NCI-H226 (cell line): ENCODE results near the gene CAST.
"Not testable (repeated sequence)": the region's sequence is repeated elsewhere in the genome, so short reads cannot be mapped to it uniquely, and the experiment has no call there.

Source experiments
- DNase-seq: peaks from one replicate; pipeline ENCODE4 v3.0.0-alpha.2; 2015

CAST gene

GRCh38 chr5:96785326-96786109 is 123.3 kb downstream of the CAST start:
- no peak for DNase-seq

- peak; percentile 89 for DNase-seq
Measured at GRCh38 chr5:96788112-96788749, 126.1 kb downstream of the CAST start.

- peak; percentile 10 for DNase-seq
Measured at GRCh38 chr5:96789794-96790330, 127.7 kb downstream of the CAST start.

GRCh38 chr5:96790961-96791504 is 128.9 kb downstream of the CAST start:
- DNase-seq, result peak; percentile 20

- DNase-seq, result no peak
Measured at GRCh38 chr5:96794757-96795156, 132.6 kb downstream of the CAST start.

GRCh38 chr5:96795626-96796025 is 133.4 kb downstream of the CAST start:
- no peak for DNase-seq

GRCh38 chr5:96796434-96796833 is 134.3 kb downstream of the CAST start:
- no peak for DNase-seq

GRCh38 chr5:96801718-96802117 is 139.5 kb downstream of the CAST start:
- DNase-seq, result not testable (repeated sequence)

GRCh38 chr5:96807075-96807654 is 145.0 kb downstream of the CAST start:
- DNase-seq, result peak; percentile 64

- no peak for DNase-seq
Measured at GRCh38 chr5:96808541-96808828, 146.3 kb downstream of the CAST start.

- no peak for DNase-seq
Measured at GRCh38 chr5:96808868-96809558, 146.8 kb downstream of the CAST start.

- DNase-seq, result no peak
Measured at GRCh38 chr5:96809921-96810320, 147.7 kb downstream of the CAST start.

GRCh38 chr5:96812851-96813250 is 150.7 kb downstream of the CAST start:
- no peak for DNase-seq

GRCh38 chr5:96814041-96814440 is 151.9 kb downstream of the CAST start:
- DNase-seq, result no peak

GRCh38 chr5:96816411-96816939 is 154.3 kb downstream of the CAST start:
- DNase-seq, result no peak

- DNase-seq, result no peak
Measured at GRCh38 chr5:96816991-96817390, 154.8 kb downstream of the CAST start.

- DNase-seq, result no peak
Measured at GRCh38 chr5:96817506-96817905, 155.3 kb downstream of the CAST start.

- DNase-seq, result no peak
Measured at GRCh38 chr5:96818125-96818788, 156.1 kb downstream of the CAST start.

- DNase-seq, result no peak
Measured at GRCh38 chr5:96819806-96820205, 157.6 kb downstream of the CAST start.

- DNase-seq, result no peak
Measured at GRCh38 chr5:96821260-96821916, 159.2 kb downstream of the CAST start.

GRCh38 chr5:96822686-96823459 is 160.7 kb downstream of the CAST start:
- no peak for DNase-seq
